H1 (cell line): ENCODE results near the gene HADHA. TPM values are rescaled to one million over a fixed set of nuclear protein-coding genes. Genes with fewer than 3 reads are reported as not detected.

Experiments used
- CTCF ChIA-PET: fragments of 300-600 bp; sonication (Branson Sonifier 250); formaldehyde crosslinking; loops from one replicate; lab custom pipeline; 2021; ENCODE audit not compliant: partially characterized antibody; lab: Charles Lee
- POLR2A ChIA-PET: fragments of 300-600 bp; sonication (Branson Sonifier 250); formaldehyde crosslinking; loops from one replicate; lab custom pipeline; 2021; ENCODE audit warnings: inconsistent platforms; ENCODE audit not compliant: partially characterized antibody; lab: Charles Lee
- DNase-seq, 2 experiments: peaks; one replicate each; pipeline versions ENCODE4 v3.0.0 to v3.0.0-alpha.2; 2010 to 2022; ENCODE audit warnings: low spot score in 2 of 2, low read depth in 1 of 2, mixed read lengths in 1 of 2
- FAIRE-seq: peaks from 2 replicates; lab custom pipeline; 2011; peaks lifted over from hg19 to GRCh38; lab: Jason Lieb, UNC
- H2AFZ ChIP-seq: 2 replicates; pipeline ENCODE4 v1.8.1; 2012; ENCODE audit warnings: low read length, inconsistent platforms
- H2AK5ac ChIP-seq: 2 replicates; pipeline ENCODE4 v1.6.1; 2013; ENCODE audit warnings: low read depth, low read length
- H2BK120ac ChIP-seq: replicated peaks from 2 replicates; pipeline ENCODE3; 2013; ENCODE audit warnings: low read depth, low read length, inconsistent platforms
- H2BK12ac ChIP-seq: 2 replicates; pipeline ENCODE4 v1.6.1; 2013; ENCODE audit warnings: low read depth, low read length
- H2BK15ac ChIP-seq: 2 replicates; pipeline ENCODE4 v1.6.1; 2013; ENCODE audit warnings: low read length
- H2BK20ac ChIP-seq: 2 replicates; pipeline ENCODE4 v1.6.1; 2013; ENCODE audit warnings: low read length
- H2BK5ac ChIP-seq: 2 replicates; pipeline ENCODE4 v1.6.1; 2013; ENCODE audit warnings: low read depth, low read length
- H3K14ac ChIP-seq: 2 replicates; pipeline ENCODE4 v1.6.1; 2013; ENCODE audit warnings: inconsistent platforms; ENCODE audit not compliant: insufficient read length
- H3K18ac ChIP-seq: 2 replicates; pipeline ENCODE4 v1.6.1; 2013; ENCODE audit warnings: low read length; ENCODE audit errors: extremely low read depth
- H3K23ac ChIP-seq: 2 replicates; pipeline ENCODE4 v1.6.1; 2013; ENCODE audit warnings: inconsistent platforms; ENCODE audit not compliant: insufficient read length
- H3K23me2 ChIP-seq: 2 replicates; pipeline ENCODE4 v1.6.1; 2013; ENCODE audit warnings: low read depth, low read length
- H3K27ac ChIP-seq: 2 replicates; pipeline ENCODE4 v1.6.1; 2011; ENCODE audit warnings: low read depth, low read length, inconsistent platforms
- H3K27me3 ChIP-seq, 4 experiments: replicated peaks in 1 of 4; 1 replicate in 1 of 4; 2 replicates in 3 of 4; pipeline versions ENCODE4 v1.6.1 to v1.8.1; 2011 to 2013; ENCODE audit warnings: low read length in 3 of 4, mild to moderate bottlenecking in 3 of 4, inconsistent platforms in 2 of 4, mixed read lengths in 2 of 4, moderate library complexity in 1 of 4; ENCODE audit not compliant: control insufficient read depth in 3 of 4, insufficient read depth in 3 of 4; ENCODE audit errors: extremely low read depth in 1 of 4
- H3K36me3 ChIP-seq, 4 experiments: 2 replicates each; pipeline versions ENCODE4 v1.6.1 to v1.8.1; 2011 to 2013; ENCODE audit warnings: mild to moderate bottlenecking in 4 of 4, low read length in 3 of 4, moderate library complexity in 2 of 4, control low read depth in 1 of 4, inconsistent platforms in 1 of 4; ENCODE audit not compliant: insufficient read depth in 4 of 4, control insufficient read depth in 2 of 4
- H3K4ac ChIP-seq: replicated peaks from 2 replicates; pipeline ENCODE3; 2013; ENCODE audit warnings: low read length, low read depth, mixed read lengths, inconsistent platforms; ENCODE audit not compliant: insufficient read length
- H3K4me1 ChIP-seq, 4 experiments: replicated peaks in 1 of 4; 1 replicate in 1 of 4; 2 replicates in 3 of 4; pipeline versions ENCODE4 v1.6.1 to v1.8.1; 2011 to 2013; ENCODE audit warnings: low read length in 3 of 4, inconsistent platforms in 2 of 4, mixed read lengths in 1 of 4; ENCODE audit not compliant: insufficient read depth in 4 of 4, control insufficient read depth in 3 of 4
- H3K4me2 ChIP-seq, 2 experiments: 2 replicates each; pipeline versions ENCODE4 v1.6.1 to v1.8.1; 2011 to 2013; ENCODE audit warnings: low read depth in 2 of 2, low read length in 2 of 2, control low read depth in 1 of 2, inconsistent platforms in 1 of 2, mild to moderate bottlenecking in 1 of 2; ENCODE audit not compliant: insufficient read depth in 1 of 2
- H3K4me3 ChIP-seq, 4 experiments: fragments of 200-600, 300-600 bp in 1 of 4; sonication (generic), shearing (Covaris generic), sonication (Bioruptor Twin) in 1 of 4; 2 replicates each; pipeline versions ENCODE4 v1.5.1 to v1.8.1; 2011 to 2016; ENCODE audit warnings: low read length in 4 of 4, low read depth in 3 of 4, control low read depth in 2 of 4, inconsistent platforms in 2 of 4, mild to moderate bottlenecking in 2 of 4, mixed read lengths in 1 of 4, moderate library complexity in 1 of 4; ENCODE audit not compliant: insufficient read depth in 2 of 4; ENCODE audit errors: extremely low read depth in 1 of 4
- H3K56ac ChIP-seq: replicated peaks from 2 replicates; pipeline ENCODE3; 2013; ENCODE audit warnings: low read depth, mild to moderate bottlenecking, mixed read lengths, low read length, inconsistent platforms; ENCODE audit not compliant: insufficient read length
- H3K79me1 ChIP-seq: 2 replicates; pipeline ENCODE4 v1.6.1; 2013; ENCODE audit warnings: low read depth, low read length, control low read depth
- H3K79me2 ChIP-seq, 2 experiments: 2 replicates each; pipeline versions ENCODE4 v1.6.1 to v1.8.1; 2012 to 2013; ENCODE audit warnings: low read length in 2 of 2, mild to moderate bottlenecking in 2 of 2, inconsistent platforms in 1 of 2; ENCODE audit not compliant: insufficient read depth in 2 of 2, control insufficient read depth in 1 of 2
- H3K9ac ChIP-seq, 4 experiments: replicated peaks in 1 of 4; 1 replicate in 1 of 4; 2 replicates in 3 of 4; pipeline versions ENCODE4 v1.6.1 to v1.8.1; 2011 to 2013; ENCODE audit warnings: low read depth in 3 of 4, low read length in 3 of 4, control low read depth in 2 of 4, mild to moderate bottlenecking in 2 of 4, moderate library complexity in 2 of 4, inconsistent platforms in 1 of 4; ENCODE audit errors: extremely low read depth in 1 of 4
- H3K9me3 ChIP-seq, 2 experiments: 2 replicates each; pipeline versions ENCODE4 v1.6.1 to v1.8.1; 2012 to 2013; ENCODE audit warnings: mild to moderate bottlenecking in 2 of 2, moderate library complexity in 2 of 2, control low read depth in 1 of 2, inconsistent platforms in 1 of 2, low read depth in 1 of 2, low read length in 1 of 2, mixed read lengths in 1 of 2; ENCODE audit not compliant: insufficient read depth in 2 of 2
- H4K20me1 ChIP-seq, 2 experiments: replicated peaks in 1 of 2; 2 replicates each; pipeline versions ENCODE3 to v1.8.1; 2011 to 2013; ENCODE audit warnings: inconsistent platforms in 2 of 2, low read length in 2 of 2, mild to moderate bottlenecking in 1 of 2; ENCODE audit not compliant: insufficient read depth in 2 of 2, control insufficient read depth in 1 of 2
- H4K5ac ChIP-seq: 2 replicates; pipeline ENCODE4 v1.6.1; 2013; ENCODE audit warnings: low read length, low read depth, mixed read lengths, inconsistent platforms; ENCODE audit not compliant: insufficient read length
- H4K8ac ChIP-seq: 2 replicates; pipeline ENCODE4 v1.8.0; 2013; ENCODE audit warnings: mild to moderate bottlenecking, moderate library complexity, low read length, inconsistent platforms; ENCODE audit not compliant: insufficient read depth; ENCODE audit errors: extremely low read depth
- H4K91ac ChIP-seq: replicated peaks from 2 replicates; pipeline ENCODE3; 2013; ENCODE audit warnings: low read length, mixed read lengths, inconsistent platforms; ENCODE audit not compliant: insufficient read length
- ASH2L ChIP-seq: fragments of 200-600, 300-600 bp; sonication (generic); IDR thresholded peaks from one replicate; pipeline ENCODE4 v1.7.1; 2017; ENCODE audit warnings: low read length
- BACH1 ChIP-seq: IDR thresholded peaks from 2 replicates; pipeline ENCODE4 v1.6.1; 2012; ENCODE audit warnings: low read length, improper control_type of control experiment
- BCL11A ChIP-seq, 2 experiments: IDR thresholded peaks; one replicate each; pipeline ENCODE4 v1.6.1; 2011; ENCODE audit warnings: low read depth in 2 of 2, low read length in 2 of 2, mild to moderate bottlenecking in 2 of 2
- CHD2 ChIP-seq: IDR thresholded peaks from 2 replicates; pipeline ENCODE4 v1.6.1; 2012; ENCODE audit warnings: low read length, improper control_type of control experiment
- EGR1 ChIP-seq: IDR thresholded peaks from 2 replicates; pipeline ENCODE4 v1.6.1; 2011; ENCODE audit warnings: low read depth, low read length, borderline replicate concordance
- EZH2 ChIP-seq: fragments of 200-600 bp; sonication (generic); IDR thresholded peaks from 2 replicates; pipeline ENCODE4 v1.7.1; 2012; ENCODE audit warnings: low read depth, mild to moderate bottlenecking, moderate library complexity, low read length, inconsistent platforms; ENCODE audit not compliant: severe bottlenecking
- HDAC2 ChIP-seq, 2 experiments: fragments of 300-600 bp in 1 of 2; sonication (generic) in 1 of 2; IDR thresholded peaks; 2 replicates each; pipeline ENCODE4 v1.6.1; 2011 to 2012; ENCODE audit warnings: low read depth in 2 of 2, low read length in 2 of 2, mild to moderate bottlenecking in 2 of 2, moderate library complexity in 2 of 2, borderline replicate concordance in 1 of 2, inconsistent platforms in 1 of 2
- JUN ChIP-seq: IDR thresholded peaks from 2 replicates; pipeline ENCODE4 v1.6.1; 2011; ENCODE audit warnings: low read depth, mild to moderate bottlenecking, improper control_type of control experiment, low read length
- JUND ChIP-seq: IDR thresholded peaks from 2 replicates; pipeline ENCODE4 v1.6.1; 2011; ENCODE audit warnings: mild to moderate bottlenecking, improper control_type of control experiment, low read length
- KDM1A ChIP-seq: fragments of 200-600, 300-600 bp; sonication (generic); IDR thresholded peaks from 2 replicates; pipeline ENCODE4 v1.7.1; 2016; ENCODE audit warnings: mild to moderate bottlenecking, low read length, borderline replicate concordance
- KDM5A ChIP-seq: fragments of 200-600 bp; IDR thresholded peaks from 2 replicates; pipeline ENCODE4 v1.7.1; 2012; ENCODE audit warnings: mild to moderate bottlenecking, low read length, inconsistent platforms, mixed read lengths
- SAP30 ChIP-seq: fragments of 300-600 bp; sonication (generic); IDR thresholded peaks from 2 replicates; pipeline ENCODE4 v1.7.1; 2012; ENCODE audit warnings: low read length, moderate library complexity, mild to moderate bottlenecking, inconsistent platforms; ENCODE audit not compliant: insufficient read depth, insufficient replicate concordance
- TAF1 ChIP-seq: IDR thresholded peaks from 2 replicates; pipeline ENCODE4 v1.6.1; 2011; ENCODE audit warnings: mild to moderate bottlenecking, low read depth, low read length
- WGBS, 2 experiments: shearing (Covaris generic) in 1 of 2; methylation state at CpG; one replicate each; pipeline versions ENCODE4 v1.1.6 to v1.1.7; 2013 to 2015; ENCODE audit warnings: low lambda C conversion rate in 2 of 2, mixed read lengths in 2 of 2, inconsistent platforms in 1 of 2, low coverage in 1 of 2, missing lambda C conversion rate in 1 of 2; ENCODE audit not compliant: insufficient replicate concordance in 2 of 2, insufficient coverage in 1 of 2, insufficient read length in 1 of 2; ENCODE audit errors: extremely low coverage in 1 of 2, missing lambda C conversion rate in 1 of 2; 5-methylcytosine and 5-hydroxymethylcytosine counted together
- polyA plus RNA-seq, 7 experiments: library from polyadenylated mRNA; depleted of rRNA in 3 of 7; stranded (reverse) in 5 of 7; unstranded in 2 of 7; fragments of >200 nt in 5 of 7; fragments of 200-250 nt in 2 of 7; gene quantifications; 1 replicate in 5 of 7; 2 replicates in 1 of 7; 4 replicates in 1 of 7; pipeline versions ENCODE4 v1.2.1 to v1.2.3, GENCODE V29; 2011 to 2013; ENCODE audit warnings: missing spikeins in 2 of 7, mixed read lengths in 2 of 7
- total RNA-seq: library from RNA; stranded (reverse); fragmentation: NEBNext Ultra II Directional; extraction: Animal tissue kit (Norgen Biotek cat#: 25700); gene quantifications from 2 replicates; pipeline ENCODE4 v1.2.1, GENCODE V29; 2021

HADHA gene
- total and polyA plus RNA-seq, 2 of the 8 experiments (the other 6 are each of a cell fraction or from before 2014, with no cell fraction given), result 64.6 to 131 TPM

DNA sequence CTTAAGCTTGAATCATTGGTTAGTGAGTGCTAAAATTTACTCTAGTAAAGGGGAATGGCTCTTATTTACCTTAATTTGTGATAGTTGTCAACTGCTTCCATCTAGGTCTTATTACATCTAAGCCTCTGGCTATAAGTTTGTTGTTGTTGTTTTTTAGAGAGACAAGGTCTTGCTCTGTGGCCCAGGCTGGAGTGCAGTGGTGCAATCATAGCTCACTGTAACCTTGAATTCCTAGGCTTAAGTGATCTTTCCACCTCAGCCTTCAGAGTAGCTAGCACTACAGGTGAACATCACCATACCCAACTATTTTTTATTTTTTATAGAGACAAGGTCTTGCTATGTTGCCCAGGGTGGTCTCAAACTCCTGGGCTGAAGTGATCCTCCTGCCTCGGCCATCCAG, 6.6 kb downstream of the HADHA start:
- Histone ChIP-seq H3K27ac (no peak overlapping the region), H4K5ac (no peak overlapping the region), H4K20me1 (peaks cover 0 to 2% of the 10 kb centered on the region in 2 experiments), H3K9me3 (no peaks in the 10 kb centered on the region), H3K56ac (no peak overlapping the region), H2BK12ac (no peak overlapping the region), H3K9ac (no peak overlapping the region), H4K91ac (no peak overlapping the region), H3K4ac (no peak overlapping the region), H2BK20ac (no peak overlapping the region), H3K4me3 (no peak overlapping the region), H2AFZ (no peak overlapping the region), H4K8ac (no peak overlapping the region), H3K4me2 (no peak overlapping the region), H2AK5ac (no peak overlapping the region), H3K4me1 (peaks cover 0 to 2% (median 0%) of the 10 kb centered on the region in 4 experiments; a peak in 1 of 7 replicates), H2BK15ac (no peak overlapping the region), H3K14ac (no peak overlapping the region), H3K18ac (no peak overlapping the region), H3K79me1 (no peaks in the 10 kb centered on the region; the same call in 1 of the 2 replicates), H2BK120ac (no peak overlapping the region), H3K23ac (no peak overlapping the region), H3K27me3 (no peaks in the 10 kb centered on the region), H3K23me2 (peaks cover under 1% of the 10 kb centered on the region; the same call in 1 of the 2 replicates), H2BK5ac (no peak overlapping the region), H3K79me2 (peaks cover 0 to 36% of the 10 kb centered on the region in 2 experiments; a peak in 3 of 4 replicates), H3K36me3 (peaks cover 10 to 52% (median 34%) of the 10 kb centered on the region in 4 experiments)
- ChIA-PET CTCF (interaction anchor here (0.6 to 1.1 kb wide), 4 partner anchors 35 to 1178 kb away, joined by 3 to 4 read pairs (median 4); no protein-coding TSS in a partner anchor), POLR2A (interaction anchor here (0.7 to 0.9 kb wide), 2 partner anchors 9 to 194 kb away, joined by 3 to 4 read pairs; no protein-coding TSS in a partner anchor)
- 100% methylated on average over 1 of the region's 1 CpG; no CpG with 5 or more reads in 1 of the 2 experiments for WGBS, 2 experiments
- DNase-seq (no peak), FAIRE-seq (no peak)
- TF ChIP-seq HDAC2 (IDR thresholded peaks at IDR 0.05; ENCODE audit: borderline replicate concordance in 1 of 2, low read depth in 2 of 2, low read length in 2 of 2) (no peak), EZH2 (no peak), BCL11A (IDR thresholded peaks at IDR 0.05; ENCODE audit: low read depth in 2 of 2, low read length in 2 of 2) (no peak), EGR1 (no peak), BACH1 (no peak), JUND (no peak), SAP30 (no peak), ASH2L (no peak), CHD2 (no peak), TAF1 (no peak), JUN (no peak), KDM1A (no peak), KDM5A (no peak)
